GM11168 (cell line): ENCODE data around the gene DPP10.

Source experiments
- in situ Hi-C: fragments of 300-500 bp; cut with MboI; formaldehyde crosslinking; loops from one replicate; pipeline ENCODE4 v1.12.0; 2022; ENCODE audit warnings: low sequenced_read_pairs; ENCODE audit not compliant: unreplicated experiment

DPP10 gene

GRCh38 chr2:115596659-115597375, 1154.4 kb downstream of the DPP10 start:
- in situ Hi-C loops, result no loop called here

GRCh38 chr2:115603285-115603684, 1160.8 kb downstream of the DPP10 start:
- in situ Hi-C loops, result no loop called here

- in situ Hi-C loops, result no loop called here
Measured at GRCh38 chr2:115606350-115606749, 1163.9 kb downstream of the DPP10 start.

- in situ Hi-C loops, result no loop called here
Measured at GRCh38 chr2:115609978-115610377, 1167.5 kb downstream of the DPP10 start.

GRCh38 chr2:115610888-115611287, 1168.4 kb downstream of the DPP10 start:
- in situ Hi-C loops, result no loop called here

- in situ Hi-C loops, result no loop called here
Measured at GRCh38 chr2:115624332-115624731, 1181.9 kb downstream of the DPP10 start.

- in situ Hi-C loops, result no loop called here
Measured at GRCh38 chr2:115634578-115634977, 1192.1 kb downstream of the DPP10 start.

- in situ Hi-C loops, result no loop called here
Measured at GRCh38 chr2:115635430-115635829, 1193.0 kb downstream of the DPP10 start.

- in situ Hi-C loops, result no loop called here
Measured at GRCh38 chr2:115649731-115650130, 1207.3 kb downstream of the DPP10 start.

GRCh38 chr2:115650827-115651226, 1208.4 kb downstream of the DPP10 start:
- in situ Hi-C loops, result no loop called here

GRCh38 chr2:115652652-115653051, 1210.2 kb downstream of the DPP10 start:
- in situ Hi-C loops, result no loop called here

GRCh38 chr2:115654362-115654761, 1211.9 kb downstream of the DPP10 start:
- in situ Hi-C loops, result no loop called here

- in situ Hi-C loops, result no loop called here
Measured at GRCh38 chr2:115678129-115678528, 1235.7 kb downstream of the DPP10 start.

- in situ Hi-C loops, result no loop called here
Measured at GRCh38 chr2:115684345-115684744, 1241.9 kb downstream of the DPP10 start.

GRCh38 chr2:115691409-115691808, 1249.0 kb downstream of the DPP10 start:
- in situ Hi-C loops, result no loop called here

GRCh38 chr2:115694651-115695050, 1252.2 kb downstream of the DPP10 start:
- in situ Hi-C loops, result no loop called here

- in situ Hi-C loops, result no loop called here
Measured at GRCh38 chr2:115733190-115733775, 1290.8 kb downstream of the DPP10 start.

- in situ Hi-C loops, result no loop called here
Measured at GRCh38 chr2:115738111-115738510, 1295.7 kb downstream of the DPP10 start.

GRCh38 chr2:115739574-115739973, 1297.1 kb downstream of the DPP10 start:
- in situ Hi-C loops, result no loop called here

- in situ Hi-C loops, result no loop called here
Measured at GRCh38 chr2:115746151-115746550, 1303.7 kb downstream of the DPP10 start.

- in situ Hi-C loops, result no loop called here
Measured at GRCh38 chr2:115757286-115757685, 1314.8 kb downstream of the DPP10 start.

GRCh38 chr2:115763601-115764000, 1321.2 kb downstream of the DPP10 start:
- in situ Hi-C loops, result no loop called here
